ENCODE data around the gene IFT122.

DNA sequence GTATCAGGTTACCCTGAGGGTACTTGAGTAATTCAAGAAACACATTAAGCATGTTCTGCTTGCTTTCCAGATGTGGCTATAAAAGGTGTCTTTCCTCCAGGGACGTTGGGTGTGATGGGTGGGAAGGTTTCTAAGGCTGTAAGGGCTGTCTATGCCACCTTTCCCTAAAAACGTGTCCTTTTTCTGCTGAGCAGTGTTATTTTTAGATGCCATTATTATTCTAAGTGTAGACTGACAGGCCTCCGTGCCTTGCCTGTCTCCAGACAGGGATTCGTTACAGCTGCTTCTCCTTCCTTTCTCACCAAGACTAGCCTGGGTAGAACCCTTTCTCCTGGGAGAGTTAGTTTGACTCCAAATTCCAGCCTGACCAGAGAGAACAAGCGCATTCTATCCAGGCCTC is 61.6 kb downstream of the IFT122 start:
- TF ChIP-seq EGR1 (IDR thresholded peaks at IDR 0.05) (no peak), ZBTB7A (IDR thresholded peaks at IDR 0.05; ENCODE audit: low read depth) (no peak)
- TF ChIP-seq, protein P1, sequence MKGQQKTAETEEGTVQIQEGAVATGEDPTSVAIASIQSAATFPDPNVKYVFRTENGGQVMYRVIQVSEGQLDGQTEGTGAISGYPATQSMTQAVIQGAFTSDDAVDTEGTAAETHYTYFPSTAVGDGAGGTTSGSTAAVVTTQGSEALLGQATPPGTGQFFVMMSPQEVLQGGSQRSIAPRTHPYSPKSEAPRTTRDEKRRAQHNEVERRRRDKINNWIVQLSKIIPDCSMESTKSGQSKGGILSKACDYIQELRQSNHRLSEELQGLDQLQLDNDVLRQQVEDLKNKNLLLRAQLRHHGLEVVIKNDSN (IDR thresholded peaks at IDR 0.05): no peak
- TF ChIP-seq, protein P2, sequence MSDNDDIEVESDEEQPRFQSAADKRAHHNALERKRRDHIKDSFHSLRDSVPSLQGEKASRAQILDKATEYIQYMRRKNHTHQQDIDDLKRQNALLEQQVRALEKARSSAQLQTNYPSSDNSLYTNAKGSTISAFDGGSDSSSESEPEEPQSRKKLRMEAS (IDR thresholded peaks at IDR 0.05): no peak

Measured in Ishikawa (cell line).